Right ventricle myocardium inferior (tissue), 1 donor: ENCODE measurements around the gene DCPS. TPM values are rescaled to one million over a fixed set of nuclear protein-coding genes. Genes with fewer than 3 reads are reported as not detected.
"Not testable (repeated sequence)": the region's sequence is repeated elsewhere in the genome, so short reads cannot be mapped to it uniquely, and the experiment has no call there.

Experiments
- ATAC-seq: fragments of 200-7000 bp; cut with Tn5 transposase; one replicate; pipeline ENCODE4 v1.9.1; 2020; ENCODE audit warnings: mild to moderate bottlenecking, moderate library complexity
- DNase-seq: peaks from one replicate; pipeline ENCODE4 v3.0.0; 2021; ENCODE audit errors: missing footprints
- intact Hi-C: fragments of 100-400 bp; cut with DNase I; formaldehyde crosslinking; loops from one replicate; pipeline ENCODE4 v1.11.0; 2022
- total RNA-seq: library from RNA; stranded (reverse); fragmentation: NEBNext Ultra II Directional; extraction: Animal tissue kit (Norgen Biotek cat#: 25700); gene quantifications from one replicate; pipeline ENCODE4 v1.2.1, GENCODE V29; 2021
- donor health status: DM: no; HTN: yes; CAD: no; lungs with severe emphysema.

DCPS gene
- total RNA-seq, 1 donor from 2014 or later = 10.8 TPM

- intact Hi-C loops = no loop called here
- DNase-seq = no peak
- no peak for ATAC-seq
These were observed 33.8 kb downstream of the DCPS start for GRCh38 chr11:126337474-126338241.

- intact Hi-C loops = no loop called here
- peak; percentile 53 for DNase-seq
- no peak for ATAC-seq
These were observed 34.6 kb downstream of the DCPS start for GRCh38 chr11:126338346-126339055.

- intact Hi-C loops = no loop called here
- DNase-seq = no peak
- no peak for ATAC-seq
These were observed 35.4 kb downstream of the DCPS start for GRCh38 chr11:126339073-126339862.

GRCh38 chr11:126339863-126340434, 36.1 kb downstream of the DCPS start:
- intact Hi-C loops = no loop called here
- ATAC-seq = peak; percentile 75
- peak; percentile 88 for DNase-seq

GRCh38 chr11:126340960-126341606, 37.2 kb downstream of the DCPS start:
- ATAC-seq = no peak
- no peak for DNase-seq
- intact Hi-C loops = no loop called here

- ATAC-seq (no peak), DNase-seq (no peak)
- intact Hi-C loops = no loop called here
These were observed 37.9 kb downstream of the DCPS start for GRCh38 chr11:126341760-126342161.

GRCh38 chr11:126343051-126343450, 39.2 kb downstream of the DCPS start:
- no peak for ATAC-seq
- no peak for DNase-seq
- intact Hi-C loops = no loop called here

GRCh38 chr11:126344141-126345080, 40.6 kb downstream of the DCPS start:
- ATAC-seq = no peak
- intact Hi-C loops = loop anchor here (5.0 kb wide), 1 partner anchor 93 kb away; no protein-coding TSS in a partner anchor
- no peak for DNase-seq

GRCh38 chr11:126345283-126345682, 41.4 kb downstream of the DCPS start:
- ATAC-seq (no peak), DNase-seq (no peak)
- intact Hi-C loops = loop anchor here (5.0 kb wide), 1 partner anchor 92 kb away; no protein-coding TSS in a partner anchor

- ATAC-seq (peak; percentile 69), DNase-seq (peak; percentile 83)
- intact Hi-C loops = loop anchor here (5.0 kb wide), 1 partner anchor 91 kb away; no protein-coding TSS in a partner anchor
These were observed 42.1 kb downstream of the DCPS start for GRCh38 chr11:126345759-126346585.

- no peak for DNase-seq
- no peak for ATAC-seq
- intact Hi-C loops = loop anchor here (5.0 kb wide), 1 partner anchor 91 kb away; no protein-coding TSS in a partner anchor
These were observed 42.7 kb downstream of the DCPS start for GRCh38 chr11:126346586-126346940.

GRCh38 chr11:126346946-126347345, 43.1 kb downstream of the DCPS start:
- intact Hi-C loops = loop anchor here (5.0 kb wide), 1 partner anchor 90 kb away; no protein-coding TSS in a partner anchor
- not testable (repeated sequence) for DNase-seq, ATAC-seq

GRCh38 chr11:126347751-126348668, 44.1 kb downstream of the DCPS start:
- intact Hi-C loops = loop anchor here (5.0 kb wide), 1 partner anchor 89 kb away; no protein-coding TSS in a partner anchor
- DNase-seq = no peak
- ATAC-seq = peak; percentile 18

- DNase-seq = no peak
- intact Hi-C loops = loop anchor here (5.0 kb wide), 1 partner anchor 88 kb away; no protein-coding TSS in a partner anchor
- ATAC-seq = peak; percentile 75
These were observed 45.1 kb downstream of the DCPS start for GRCh38 chr11:126348806-126349582.

GRCh38 chr11:126350836-126351235, 47.0 kb downstream of the DCPS start:
- DNase-seq (no peak), ATAC-seq (no peak)
- intact Hi-C loops = no loop called here
